Heart left ventricle (tissue), 16 donors: ENCODE measurements around the gene CTNNB1. TPM values are rescaled to one million over a fixed set of nuclear protein-coding genes. Genes with fewer than 3 reads are reported as not detected.

Source experiments
- ATAC-seq, 4 donors: fragments of 200-7000 bp; cut with Tn5 transposase; one replicate each; pipeline ENCODE4 v1.9.1; 2020 to 2022; ENCODE audit warnings: moderate library complexity in 4 of 4, mild to moderate bottlenecking in 3 of 4, moderate number of reproducible peaks in 1 of 4
- DNase-seq, 5 donors: peaks; one replicate each; pipeline ENCODE4 v3.0.0-alpha.2; 2020
- H3K27ac ChIP-seq, 12 donors: fragments of 200-600 bp; sonication (generic) in 4 of 12; one replicate each; pipeline versions ENCODE4 v1.5.0 to v1.8.0; 2016 to 2022; ENCODE audit warnings: mild to moderate bottlenecking in 2 of 12
- H3K27me3 ChIP-seq, 9 donors: fragments of 200-600 bp; sonication (generic) in 2 of 9; one replicate each; pipeline versions ENCODE4 v1.5.1 to v1.8.0; 2016 to 2022; ENCODE audit warnings: mild to moderate bottlenecking in 3 of 9
- H3K36me3 ChIP-seq, 9 donors: fragments of 200-600 bp; sonication (generic) in 2 of 9; one replicate each; pipeline versions ENCODE4 v1.5.0 to v1.8.0; 2018 to 2022; ENCODE audit warnings: mild to moderate bottlenecking in 2 of 9
- H3K4me1 ChIP-seq, 12 donors: fragments of 200-600 bp; sonication (generic) in 4 of 12; one replicate each; pipeline versions ENCODE4 v1.5.0 to v1.8.0; 2016 to 2022; ENCODE audit warnings: mild to moderate bottlenecking in 3 of 12
- H3K4me3 ChIP-seq, 12 donors: fragments of 200-600 bp; sonication (generic) in 4 of 12; one replicate each; pipeline versions ENCODE4 v1.5.0 to v1.8.0; 2017 to 2022; ENCODE audit warnings: mild to moderate bottlenecking in 9 of 12, moderate library complexity in 4 of 12
- H3K9me3 ChIP-seq, 12 donors: fragments of 200-600 bp; sonication (generic) in 4 of 12; one replicate each; pipeline versions ENCODE4 v1.5.0 to v1.8.0; 2016 to 2022; ENCODE audit warnings: mild to moderate bottlenecking in 1 of 12
- POLR2A ChIP-seq, 2 donors: fragments of 450-650 bp; IDR thresholded peaks; one replicate each; pipeline ENCODE4 v1.6.1; 2017; ENCODE audit warnings: antibody characterized with exemption in 2 of 2, mild to moderate bottlenecking in 2 of 2, moderate library complexity in 2 of 2
- WGBS, 4 donors: extraction: QIAGEN DNeasy Blood & Tissue Kit in 2 of 4; methylation state at CpG; one replicate each; pipeline versions ENCODE4 v1.1.5 to v1.1.7; 2013 to 2018; 5-methylcytosine and 5-hydroxymethylcytosine counted together
- intact Hi-C, 10 donors: fragments of 100-400 bp; cut with DNase I; formaldehyde crosslinking; loops; one replicate each; pipeline versions ENCODE4 v1.11.1 to v1.14.2; 2022
- polyA plus RNA-seq, 2 donors: library from polyadenylated mRNA; stranded (reverse); fragments of 200-250 nt; gene quantifications; one replicate each; pipeline ENCODE4 v1.2.3, GENCODE V29; 2013
- total RNA-seq, 9 donors: library from RNA; depleted of rRNA in 2 of 9; stranded (reverse); fragments of >200 nt in 2 of 9; fragmentation: NEBNext Ultra II Directional in 3 of 9; extraction: Animal tissue kit (Norgen Biotek cat#: 25700) in 3 of 9; gene quantifications; one replicate each; pipeline versions ENCODE4 v1.1.0 to v1.2.4, GENCODE V29; 2016 to 2023
- TF ChIP-seq, protein P1 (sequence below), 12 donors: fragments of 200-600 bp; sonication (generic) in 4 of 12; IDR thresholded peaks; one replicate each; pipeline versions ENCODE4 v1.5.0 to v1.8.0; 2018 to 2022; ENCODE audit warnings: antibody characterized with exemption in 12 of 12, mild to moderate bottlenecking in 5 of 12
- donor health status: ischemic (EF 13 %, LVEDD 7.1; RV severe dilation, severe dysfunction).
- donor health status: healthy with polysubstance abuse.
- donor health status: DM: no; HTN: yes; CAD: no.
- donor health status: DM: no; HTN: no; CAD: no.
- donor health status: ischemic (EF 25% LVEDD 6.9; RV normal size, moderate dysfunction).
- donor health status: ischemic (EF 25% LVEDD 5.7; RV mildly dilated, moderate dysfunction).
- donor health status: healthy.
- donor health status: DM: yes; HTN: yes; CAD: no.
- donor health status: ischemic (EF 35%, LVEDD 5.7; RV mildly dilated, moderate dysfunction).
- donor health status: nonischemic (EF 11% LVEDD 7.7; RV severe dilation, severe dysfunction).
- donor health status: DM: yes; HTN: yes; CAD: no.
- donor health status: PGD.
- donor health status: ischemic (EF 29% LVEDD 5.4; RV normal size, mild dysfunction).
- donor health status: nonischemic (EF 23%, LVEDD 6.1; RV moderate dilation, normal function).

Gene CTNNB1
- total and polyA plus RNA-seq, 11 donors, result 25.6 to 301 (median 208) TPM

DNA sequence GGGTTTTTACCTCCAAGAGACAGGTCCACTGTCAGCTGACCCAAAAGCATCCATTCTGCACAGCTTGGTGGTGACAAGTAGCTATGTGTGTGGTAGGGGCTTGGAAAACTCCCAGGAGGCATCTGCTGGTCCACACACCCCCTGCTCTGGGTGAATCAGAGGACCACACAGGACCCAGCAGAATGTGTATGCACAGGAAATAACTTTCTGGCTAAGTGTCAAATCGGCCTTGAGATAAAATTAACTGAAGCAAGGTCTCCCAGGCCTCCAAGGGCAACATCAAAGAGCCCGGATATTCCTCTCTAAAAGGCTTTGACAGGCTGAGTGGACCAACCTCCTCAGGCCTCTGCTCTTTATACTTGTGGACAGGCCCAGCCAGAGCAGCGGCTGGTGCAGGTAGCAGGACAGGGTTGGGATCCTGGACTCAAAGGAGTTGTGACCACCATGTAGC is 66.5 kb downstream of the CTNNB1 start:
- peaks cover 0 to 8% (median 2%) of the 10 kb centered on the region in 12 donors for H3K4me1 ChIP-seq
- ATAC-seq (peak in 2 of 4 donors; percentile 45 to 46), DNase-seq (no peak)
- no peaks in the 10 kb centered on the region for H3K9me3 ChIP-seq
- 21 to 30% (median 22%) methylated on average over 3 of the region's 3 CpGs for WGBS, 4 donors
- no peaks in the 10 kb centered on the region for H3K27me3 ChIP-seq
- intact Hi-C loops, result no loop called here
- no peak for TF ChIP-seq POLR2A (IDR thresholded peaks at IDR 0.05)
- TF ChIP-seq, protein P1, sequence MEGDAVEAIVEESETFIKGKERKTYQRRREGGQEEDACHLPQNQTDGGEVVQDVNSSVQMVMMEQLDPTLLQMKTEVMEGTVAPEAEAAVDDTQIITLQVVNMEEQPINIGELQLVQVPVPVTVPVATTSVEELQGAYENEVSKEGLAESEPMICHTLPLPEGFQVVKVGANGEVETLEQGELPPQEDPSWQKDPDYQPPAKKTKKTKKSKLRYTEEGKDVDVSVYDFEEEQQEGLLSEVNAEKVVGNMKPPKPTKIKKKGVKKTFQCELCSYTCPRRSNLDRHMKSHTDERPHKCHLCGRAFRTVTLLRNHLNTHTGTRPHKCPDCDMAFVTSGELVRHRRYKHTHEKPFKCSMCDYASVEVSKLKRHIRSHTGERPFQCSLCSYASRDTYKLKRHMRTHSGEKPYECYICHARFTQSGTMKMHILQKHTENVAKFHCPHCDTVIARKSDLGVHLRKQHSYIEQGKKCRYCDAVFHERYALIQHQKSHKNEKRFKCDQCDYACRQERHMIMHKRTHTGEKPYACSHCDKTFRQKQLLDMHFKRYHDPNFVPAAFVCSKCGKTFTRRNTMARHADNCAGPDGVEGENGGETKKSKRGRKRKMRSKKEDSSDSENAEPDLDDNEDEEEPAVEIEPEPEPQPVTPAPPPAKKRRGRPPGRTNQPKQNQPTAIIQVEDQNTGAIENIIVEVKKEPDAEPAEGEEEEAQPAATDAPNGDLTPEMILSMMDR (IDR thresholded peaks at IDR 0.05), result no peak
- no peaks in the 10 kb centered on the region for H3K36me3 ChIP-seq
- no peak overlapping the region for H3K27ac ChIP-seq
- no peak overlapping the region for H3K4me3 ChIP-seq

DNA sequence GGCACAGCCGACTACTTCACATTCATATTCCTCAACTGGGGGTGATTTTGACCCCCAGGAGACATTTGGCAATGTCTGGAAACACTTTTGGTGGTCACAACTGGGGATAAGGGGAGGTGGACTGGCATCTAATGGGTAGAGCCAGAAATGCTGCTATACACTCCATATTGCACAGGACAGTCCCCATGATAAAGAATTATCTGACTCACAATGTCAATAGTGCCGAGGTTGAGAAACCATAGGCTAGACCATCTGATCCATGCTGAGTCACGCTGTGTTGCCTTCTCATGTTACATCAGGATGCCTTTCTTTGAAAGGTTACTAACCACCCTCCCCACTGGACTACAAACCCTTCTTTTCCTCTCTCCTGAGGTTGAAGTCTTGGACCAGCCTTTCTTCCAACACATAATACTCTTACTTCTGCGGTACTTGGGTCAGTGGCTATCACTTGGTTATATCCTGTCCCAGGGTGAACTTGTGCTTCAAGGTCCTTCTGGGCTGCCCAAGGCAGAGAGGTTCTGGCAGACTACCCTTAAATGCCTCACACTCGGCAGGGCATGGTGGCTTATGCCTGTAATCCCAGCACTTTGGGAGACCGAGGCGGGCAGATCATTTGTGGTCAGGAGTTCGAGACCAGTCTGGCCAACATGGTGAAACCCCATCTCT is 68.8 kb downstream of the CTNNB1 start:
- intact Hi-C loops, result no loop called here
- WGBS, 4 donors, result 92 to 97% (median 95%) methylated on average over 8 of the region's 8 CpGs

DNA sequence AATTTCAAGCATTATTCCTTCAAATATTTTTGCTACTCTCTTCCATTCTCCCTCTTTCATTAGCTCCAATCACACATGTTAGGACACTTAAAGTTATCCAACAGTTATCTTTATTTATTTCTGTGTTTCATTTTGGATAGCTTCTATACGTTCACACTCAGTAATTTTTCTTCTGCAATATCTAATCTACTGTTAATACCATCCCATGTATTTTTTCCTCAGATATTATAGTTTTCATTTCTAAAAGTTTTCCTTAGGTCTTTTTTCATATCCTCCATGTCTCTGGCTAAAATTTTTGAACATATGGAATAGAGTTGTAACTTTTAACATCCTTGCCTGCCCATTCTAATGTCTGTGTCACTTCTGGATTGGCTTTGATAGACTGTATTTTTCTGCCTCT is 73.4 kb downstream of the CTNNB1 start:
- TF ChIP-seq POLR2A (IDR thresholded peaks at IDR 0.05), result no peak
- TF ChIP-seq, protein P1 (IDR thresholded peaks at IDR 0.05), result no peak
- Histone ChIP-seq H3K27me3 (no peaks in the 10 kb centered on the region), H3K27ac (no peak overlapping the region), H3K4me3 (no peak overlapping the region), H3K36me3 (no peaks in the 10 kb centered on the region), H3K4me1 (no peaks in the 10 kb centered on the region), H3K9me3 (peaks cover 0 to 14% (median 0%) of the 10 kb centered on the region in 12 donors)
- intact Hi-C loops, result no loop called here
- WGBS, 4 donors, result 90 to 98% (median 96%) methylated on average over 1 of the region's 1 CpG
- ATAC-seq (no peak), DNase-seq (no peak)

More for the DNA sequence above, 68.8 kb downstream of the CTNNB1 start:
- Histone ChIP-seq H3K27ac (no peak overlapping the region), H3K4me1 (peaks cover 0 to 8% (median 2%) of the 10 kb centered on the region in 12 donors), H3K9me3 (peaks cover 0 to 11% (median 0%) of the 10 kb centered on the region in 12 donors), H3K4me3 (no peak overlapping the region), H3K36me3 (no peaks in the 10 kb centered on the region), H3K27me3 (no peaks in the 10 kb centered on the region)
- DNase-seq, result no peak
- no peak for ATAC-seq
- no peak for TF ChIP-seq POLR2A (IDR thresholded peaks at IDR 0.05)
- TF ChIP-seq, protein P1 (IDR thresholded peaks at IDR 0.05), result no peak

- ATAC-seq, result no peak
- intact Hi-C loops, result no loop called here
These were observed 75.8 kb downstream of the CTNNB1 start for GRCh38 chr3:41274944-41275668.

More at GRCh38 chr3:41274944-41275668, 75.8 kb downstream of the CTNNB1 start:
- Histone ChIP-seq H3K36me3 (no peaks in the 10 kb centered on the region), H3K27me3 (no peaks in the 10 kb centered on the region), H3K9me3 (peaks cover 0 to 14% (median 0%) of the 10 kb centered on the region in 12 donors), H3K4me3 (no peak overlapping the region), H3K4me1 (no peaks in the 10 kb centered on the region), H3K27ac (no peak overlapping the region)
- DNase-seq, result no peak
- TF ChIP-seq POLR2A (IDR thresholded peaks at IDR 0.05), result no peak
- TF ChIP-seq, protein P1 (IDR thresholded peaks at IDR 0.05), result no peak
